Measurements from ENCODE around the gene FAM193A. TPM values are rescaled to one million over a fixed set of nuclear protein-coding genes. Genes with fewer than 3 reads are reported as not detected.

The FAM193A gene
- total RNA-seq, 1 experiment from 2014 or later: 31.3 TPM

DNA sequence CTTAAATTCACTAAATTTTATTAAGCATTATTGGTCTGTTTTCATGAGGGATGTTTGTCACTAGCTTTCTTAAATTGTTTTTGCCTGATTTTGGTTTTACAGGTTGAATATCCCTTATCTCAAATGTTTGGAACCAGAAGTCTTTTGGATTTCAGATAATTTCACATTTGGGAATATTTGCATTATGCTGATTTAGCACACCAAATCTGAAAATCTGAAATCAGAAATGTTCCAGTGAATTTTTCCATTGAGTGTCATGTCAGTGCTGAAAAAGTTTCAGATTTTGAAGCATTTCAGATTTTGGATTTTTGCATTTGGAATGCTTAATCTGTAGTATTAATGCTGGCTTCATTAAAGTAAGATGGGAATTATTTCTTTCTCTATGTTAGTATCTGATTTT, 14.7 kb downstream of the FAM193A start:
- BruUV-seq (replicated peaks): no TSS peak
- H3K27me3 Mint-ChIP-seq (ENCODE audit: insufficient read depth, unreplicated experiment): no peaks in the 10 kb centered on the region
- no peaks in the 10 kb centered on the region for H3K4me1 Mint-ChIP-seq (ENCODE audit: insufficient read depth, unreplicated experiment)
- intact Hi-C loops (cut with micrococcal nuclease): no loop called here
- TF ChIP-seq, protein P1, sequence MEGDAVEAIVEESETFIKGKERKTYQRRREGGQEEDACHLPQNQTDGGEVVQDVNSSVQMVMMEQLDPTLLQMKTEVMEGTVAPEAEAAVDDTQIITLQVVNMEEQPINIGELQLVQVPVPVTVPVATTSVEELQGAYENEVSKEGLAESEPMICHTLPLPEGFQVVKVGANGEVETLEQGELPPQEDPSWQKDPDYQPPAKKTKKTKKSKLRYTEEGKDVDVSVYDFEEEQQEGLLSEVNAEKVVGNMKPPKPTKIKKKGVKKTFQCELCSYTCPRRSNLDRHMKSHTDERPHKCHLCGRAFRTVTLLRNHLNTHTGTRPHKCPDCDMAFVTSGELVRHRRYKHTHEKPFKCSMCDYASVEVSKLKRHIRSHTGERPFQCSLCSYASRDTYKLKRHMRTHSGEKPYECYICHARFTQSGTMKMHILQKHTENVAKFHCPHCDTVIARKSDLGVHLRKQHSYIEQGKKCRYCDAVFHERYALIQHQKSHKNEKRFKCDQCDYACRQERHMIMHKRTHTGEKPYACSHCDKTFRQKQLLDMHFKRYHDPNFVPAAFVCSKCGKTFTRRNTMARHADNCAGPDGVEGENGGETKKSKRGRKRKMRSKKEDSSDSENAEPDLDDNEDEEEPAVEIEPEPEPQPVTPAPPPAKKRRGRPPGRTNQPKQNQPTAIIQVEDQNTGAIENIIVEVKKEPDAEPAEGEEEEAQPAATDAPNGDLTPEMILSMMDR (IDR thresholded peaks at IDR 0.05; ENCODE audit: unreplicated experiment): no peak
- H3K9me3 Mint-ChIP-seq (ENCODE audit: unreplicated experiment): no peaks in the 10 kb centered on the region
- CTCF ChIA-PET: interaction anchor here (0.6 kb wide), 1 partner anchor 57 kb away, joined by 3 read pairs; no protein-coding TSS in a partner anchor
- H3K36me3 Mint-ChIP-seq (ENCODE audit: insufficient read depth, unreplicated experiment): peaks cover 9% of the 10 kb centered on the region
- H3K4me3 Mint-ChIP-seq (ENCODE audit: unreplicated experiment): no peak overlapping the region
- DNase-seq (ENCODE audit: unreplicated experiment): no peak
- H3K27ac Mint-ChIP-seq (ENCODE audit: low read depth, unreplicated experiment): no peak overlapping the region
- POLR2A ChIA-PET: no interaction called here

DNA sequence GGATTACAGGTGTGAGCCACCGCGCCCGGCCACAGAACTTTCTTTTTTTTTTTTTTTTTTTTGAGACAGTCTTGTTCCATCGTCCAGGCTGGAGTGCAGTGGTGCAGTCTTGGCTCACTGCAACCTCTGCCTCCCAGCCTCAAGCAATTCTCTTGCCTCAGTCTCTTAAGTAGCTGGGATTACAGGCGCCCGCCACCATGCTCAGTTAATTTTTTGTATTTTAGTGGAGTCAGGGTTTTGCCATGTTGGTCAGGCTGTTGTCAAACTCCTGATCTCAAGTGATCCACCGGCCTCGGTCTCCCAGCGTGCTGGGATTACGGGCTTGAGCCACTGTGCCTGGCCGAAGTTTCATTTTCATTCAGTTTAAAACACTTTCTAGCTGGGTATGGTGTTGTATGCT, 16.4 kb downstream of the FAM193A start:
- peaks cover 18% of the 10 kb centered on the region for H3K36me3 Mint-ChIP-seq (ENCODE audit: insufficient read depth, unreplicated experiment)
- BruUV-seq (replicated peaks): no TSS peak
- ChIA-PET POLR2A (no interaction called here), CTCF (interaction anchor here (0.6 to 1.5 kb wide), 3 partner anchors 12 to 309 kb away, joined by 3 read pairs; no protein-coding TSS in a partner anchor)
- H3K9me3 Mint-ChIP-seq (ENCODE audit: unreplicated experiment): no peaks in the 10 kb centered on the region
- TF ChIP-seq, protein P1 (IDR thresholded peaks at IDR 0.05; ENCODE audit: unreplicated experiment): no peak
- no peak for DNase-seq (ENCODE audit: unreplicated experiment)
- no peaks in the 10 kb centered on the region for H3K4me1 Mint-ChIP-seq (ENCODE audit: insufficient read depth, unreplicated experiment)
- intact Hi-C loops (cut with micrococcal nuclease): no loop called here
- H3K27me3 Mint-ChIP-seq (ENCODE audit: insufficient read depth, unreplicated experiment): no peaks in the 10 kb centered on the region
- no peak overlapping the region for H3K4me3 Mint-ChIP-seq (ENCODE audit: unreplicated experiment)
- no peak overlapping the region for H3K27ac Mint-ChIP-seq (ENCODE audit: low read depth, unreplicated experiment)

DNA sequence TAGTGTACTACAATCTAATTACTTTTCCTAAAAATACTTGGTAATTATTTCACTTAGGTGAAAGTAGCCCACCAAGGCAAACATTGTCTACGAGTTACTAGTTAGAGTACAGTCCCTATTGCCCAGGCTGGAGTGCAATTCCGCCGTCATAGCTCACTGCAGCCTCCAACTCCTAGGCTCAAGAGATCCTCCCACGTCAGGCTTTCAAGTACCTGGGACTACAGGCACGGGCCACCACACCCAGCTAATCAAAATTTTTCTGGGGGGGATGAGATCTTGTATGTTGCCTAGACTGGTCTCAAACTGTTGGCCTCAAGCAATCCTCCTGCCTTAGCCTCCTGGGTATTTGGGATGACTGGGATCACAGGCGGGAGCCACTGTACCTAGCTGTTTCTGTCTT, 21.9 kb downstream of the FAM193A start:
- intact Hi-C loops (cut with micrococcal nuclease): no loop called here
- no TSS peak for BruUV-seq (replicated peaks)
- H3K27ac Mint-ChIP-seq (ENCODE audit: low read depth, unreplicated experiment): no peak overlapping the region
- TF ChIP-seq, protein P1 (IDR thresholded peaks at IDR 0.05; ENCODE audit: unreplicated experiment): no peak
- POLR2A ChIA-PET: interaction anchor here (1.3 kb wide), 1 partner anchor 11 kb away, joined by 4 read pairs; no protein-coding TSS in a partner anchor
- H3K4me1 Mint-ChIP-seq (ENCODE audit: insufficient read depth, unreplicated experiment): peaks cover 15% of the 10 kb centered on the region
- no peak overlapping the region for H3K4me3 Mint-ChIP-seq (ENCODE audit: unreplicated experiment)
- H3K27me3 Mint-ChIP-seq (ENCODE audit: insufficient read depth, unreplicated experiment): no peaks in the 10 kb centered on the region
- CTCF ChIA-PET: interaction anchor here (0.6 to 1.2 kb wide), 2 partner anchors 13 to 16 kb away, joined by 3 to 7 read pairs; no protein-coding TSS in a partner anchor
- peaks cover 22% of the 10 kb centered on the region for H3K36me3 Mint-ChIP-seq (ENCODE audit: insufficient read depth, unreplicated experiment)
- DNase-seq (ENCODE audit: unreplicated experiment): no peak
- H3K9me3 Mint-ChIP-seq (ENCODE audit: unreplicated experiment): no peaks in the 10 kb centered on the region

DNA sequence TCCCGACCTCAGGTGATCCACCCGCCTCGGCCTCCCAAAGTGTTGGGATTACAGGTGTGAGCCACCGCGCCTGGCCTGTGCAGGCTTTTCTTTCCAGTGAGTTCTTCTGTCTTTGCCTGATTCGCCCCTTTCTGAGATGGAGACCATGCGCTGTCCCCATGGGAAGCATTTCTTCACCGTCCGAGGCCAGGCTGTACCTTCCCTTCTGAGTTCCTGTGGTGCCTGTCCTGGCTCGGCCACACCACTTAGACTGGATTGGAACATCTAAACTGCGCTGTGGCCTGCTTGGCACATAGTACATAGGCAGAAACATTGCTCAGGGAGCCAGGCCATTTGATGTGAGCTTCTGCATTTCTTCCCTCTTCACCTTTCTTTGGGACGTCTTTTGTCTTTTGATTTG, 23.7 kb downstream of the FAM193A start:
- Mint-ChIP-seq H3K4me1 (ENCODE audit: insufficient read depth, unreplicated experiment) (peaks cover 15% of the 10 kb centered on the region), H3K27ac (ENCODE audit: low read depth, unreplicated experiment) (peak overlapping the region; percentile 47), H3K4me3 (ENCODE audit: unreplicated experiment) (no peak overlapping the region), H3K9me3 (ENCODE audit: unreplicated experiment) (no peaks in the 10 kb centered on the region), H3K27me3 (ENCODE audit: insufficient read depth, unreplicated experiment) (no peaks in the 10 kb centered on the region), H3K36me3 (ENCODE audit: insufficient read depth, unreplicated experiment) (peaks cover 35% of the 10 kb centered on the region)
- BruUV-seq (replicated peaks): no TSS peak
- intact Hi-C loops (cut with micrococcal nuclease): no loop called here
- CTCF ChIA-PET: interaction anchor here (0.5 kb wide), 2 partner anchors 29 to 103 kb away, joined by 3 to 4 read pairs; no protein-coding TSS in a partner anchor
- no peak for DNase-seq (ENCODE audit: unreplicated experiment)
- POLR2A ChIA-PET: no interaction called here
- TF ChIP-seq, protein P1 (IDR thresholded peaks at IDR 0.05; ENCODE audit: unreplicated experiment): no peak
